Gastroesophageal sphincter (tissue), 3 donors: ENCODE results near the gene MAP4K1.

Experiments used
- CTCF ChIP-seq, 4 experiments: fragments of 200-600 bp in 2 of 4; fragments of 450-650 bp in 2 of 4; sonication (generic) in 1 of 4; IDR thresholded peaks; one replicate each; pipeline ENCODE4 v1.5.1; 2017 to 2019; ENCODE audit warnings: antibody characterized with exemption in 4 of 4, mild to moderate bottlenecking in 2 of 4, moderate library complexity in 2 of 4
- EP300 ChIP-seq: sonication (generic); formaldehyde crosslinking; IDR thresholded peaks from one replicate; pipeline ENCODE4 v1.6.1; 2017; ENCODE audit warnings: antibody characterized with exemption, mild to moderate bottlenecking
- POLR2A ChIP-seq, 2 donors: fragments of 450-650 bp; IDR thresholded peaks; one replicate each; pipeline ENCODE4 v1.6.1; 2017; ENCODE audit warnings: antibody characterized with exemption in 2 of 2, mild to moderate bottlenecking in 2 of 2, moderate library complexity in 1 of 2
- POLR2AphosphoS5 ChIP-seq: sonication (generic); formaldehyde crosslinking; IDR thresholded peaks from one replicate; pipeline ENCODE4 v1.6.1; 2017; ENCODE audit warnings: antibody characterized with exemption

GRCh38 chr19:38664503-38665211, 46.9 kb upstream of the MAP4K1 start:
- TF ChIP-seq CTCF (IDR thresholded peaks at IDR 0.05) (no peak), POLR2A (IDR thresholded peaks at IDR 0.05) (no peak), EP300 (no peak), POLR2AphosphoS5 (no peak)
